Activated CD4-positive, alpha-beta T cell treated with anti-CD3 and anti-CD28 coated beads, Interleukin-2, amount 50 U/mL, for 48 hours (primary cell): ENCODE results near the gene LTBP4.
A peak's percentile ranks its signal among the peaks of the same experiment; 100 is the strongest.
"Not testable (repeated sequence)": the region's sequence is repeated elsewhere in the genome, so short reads cannot be mapped to it uniquely, and the experiment has no call there.

ENCODE experiments used
- DNase-seq, 2 experiments: peaks; one replicate each; pipeline ENCODE4 v3.0.0-alpha.2; 2020

The LTBP4 gene

GRCh38 chr19:40633207-40633606, 32.0 kb downstream of the LTBP4 start:
- no peak for DNase-seq

GRCh38 chr19:40638327-40638726, 37.2 kb downstream of the LTBP4 start:
- no peak for DNase-seq

GRCh38 chr19:40639638-40639982, 38.4 kb downstream of the LTBP4 start:
- DNase-seq, result no peak

- DNase-seq, result no peak
Measured at GRCh38 chr19:40640744-40641143, 39.6 kb downstream of the LTBP4 start.

- no peak for DNase-seq
Measured at GRCh38 chr19:40641281-40641680, 40.1 kb downstream of the LTBP4 start.

GRCh38 chr19:40642051-40642706, 41.0 kb downstream of the LTBP4 start:
- no peak for DNase-seq

GRCh38 chr19:40642757-40643305, 41.7 kb downstream of the LTBP4 start:
- DNase-seq, result no peak

GRCh38 chr19:40646743-40647254, 45.6 kb downstream of the LTBP4 start:
- DNase-seq, result no peak

- DNase-seq, result not testable (repeated sequence)
Measured at GRCh38 chr19:40649903-40650675, 48.9 kb downstream of the LTBP4 start.

- DNase-seq, result no peak
Measured at GRCh38 chr19:40650749-40651305, 49.7 kb downstream of the LTBP4 start.

GRCh38 chr19:40652303-40652702, 51.1 kb downstream of the LTBP4 start:
- DNase-seq, result not testable (repeated sequence)

- DNase-seq, result not testable (repeated sequence)
Measured at GRCh38 chr19:40655684-40656083, 54.5 kb downstream of the LTBP4 start.

- DNase-seq, result no peak
Measured at GRCh38 chr19:40658031-40658430, 56.9 kb downstream of the LTBP4 start.

- DNase-seq, result no peak
Measured at GRCh38 chr19:40659116-40659515, 57.9 kb downstream of the LTBP4 start.

GRCh38 chr19:40659566-40659965, 58.4 kb downstream of the LTBP4 start:
- DNase-seq, result no peak

- DNase-seq, result no peak
Measured at GRCh38 chr19:40661616-40662015, 60.4 kb downstream of the LTBP4 start.

GRCh38 chr19:40662925-40663694, 61.9 kb downstream of the LTBP4 start:
- peak; percentile 94 for DNase-seq

GRCh38 chr19:40663695-40664692, 62.8 kb downstream of the LTBP4 start:
- peak in 1 of 2 experiments; percentile 18 for DNase-seq

- peak in 1 of 2 experiments; percentile 2 for DNase-seq
Measured at GRCh38 chr19:40666803-40667438, 65.8 kb downstream of the LTBP4 start.

GRCh38 chr19:40667602-40668001, 66.4 kb downstream of the LTBP4 start:
- no peak for DNase-seq
